ENCODE results near the gene OR10A5.

The OR10A5 gene

GRCh38 chr11:6888830-6889229 is 43.3 kb downstream of the OR10A5 start:
- no peak for ATAC-seq (replicated peaks)
- Mint-ChIP-seq H3K4me1 (ENCODE audit: low read depth in 2 of 2) (no peaks in the 10 kb centered on the region), H3K36me3 (ENCODE audit: insufficient read depth) (no peaks in the 10 kb centered on the region), H3K9me3 (no peaks in the 10 kb centered on the region), H3K4me3 (no peak overlapping the region), H3K27ac (no peak overlapping the region), H3K27me3 (peaks cover 8 to 33% of the 10 kb centered on the region in 2 donors)
- DNase-seq = no peak

- ATAC-seq (replicated peaks) = no peak
- no peak overlapping the region for H3K4me3 Mint-ChIP-seq
Observed at GRCh38 chr11:6889835-6890234, 44.4 kb downstream of the OR10A5 start.

GRCh38 chr11:6892400-6892799 is 46.9 kb downstream of the OR10A5 start, which contains the start of gene OR2D2:
Gene OR2D2 (minus strand): TSS chr11:6892500. CDS start chr11:6892500, 0 bp downstream.
- H3K9me3 Mint-ChIP-seq = no peaks in the 10 kb centered on the region
- DNase-seq (no peak), ATAC-seq (replicated peaks) (no peak)
- peaks cover 5 to 29% of the 10 kb centered on the region in 2 donors for H3K27me3 Mint-ChIP-seq
- H3K36me3 Mint-ChIP-seq (ENCODE audit: insufficient read depth) = no peaks in the 10 kb centered on the region
- H3K27ac Mint-ChIP-seq = no peak within 1 kb of the TSS
- no peaks in the 10 kb centered on the region for H3K4me1 Mint-ChIP-seq (ENCODE audit: low read depth in 2 of 2)
- no peak within 1 kb of the TSS for H3K4me3 Mint-ChIP-seq

More at GRCh38 chr11:6889835-6890234, 44.4 kb downstream of the OR10A5 start:
- H3K9me3 Mint-ChIP-seq = no peaks in the 10 kb centered on the region
- H3K27me3 Mint-ChIP-seq = peaks cover 5 to 28% of the 10 kb centered on the region in 2 donors
- no peak overlapping the region for H3K27ac Mint-ChIP-seq
- DNase-seq = no peak
- no peaks in the 10 kb centered on the region for H3K36me3 Mint-ChIP-seq (ENCODE audit: insufficient read depth)
- no peaks in the 10 kb centered on the region for H3K4me1 Mint-ChIP-seq (ENCODE audit: low read depth in 2 of 2)

- no peaks in the 10 kb centered on the region for H3K9me3 Mint-ChIP-seq
- DNase-seq (no peak), ATAC-seq (replicated peaks) (no peak)
- no peaks in the 10 kb centered on the region for H3K36me3 Mint-ChIP-seq (ENCODE audit: insufficient read depth)
- no peak overlapping the region for H3K4me3 Mint-ChIP-seq
- H3K27ac Mint-ChIP-seq = no peak overlapping the region
- peaks cover 13 to 40% of the 10 kb centered on the region in 2 donors for H3K27me3 Mint-ChIP-seq
- H3K4me1 Mint-ChIP-seq (ENCODE audit: low read depth in 2 of 2) = no peaks in the 10 kb centered on the region
Observed at GRCh38 chr11:6894097-6894496, 48.6 kb downstream of the OR10A5 start.

GRCh38 chr11:6895010-6895409 is 49.5 kb downstream of the OR10A5 start:
- DNase-seq = no peak
- H3K27ac Mint-ChIP-seq = no peak overlapping the region
- H3K4me1 Mint-ChIP-seq (ENCODE audit: low read depth in 2 of 2) = no peaks in the 10 kb centered on the region
- peaks cover 14 to 41% of the 10 kb centered on the region in 2 donors for H3K27me3 Mint-ChIP-seq
- H3K4me3 Mint-ChIP-seq = no peak overlapping the region
- no peaks in the 10 kb centered on the region for H3K36me3 Mint-ChIP-seq (ENCODE audit: insufficient read depth)
- no peaks in the 10 kb centered on the region for H3K9me3 Mint-ChIP-seq
- ATAC-seq (replicated peaks) = no peak

All from effector memory CD8-positive, alpha-beta T cell (primary cell).